GM18508 (cell line): Measurements from ENCODE around the gene SLC6A9.

Source experiments
- ATAC-seq: cut with Tn5 transposase; IDR thresholded peaks from one replicate; pipeline ENCODE4 v1.9.1; 2021; ENCODE audit warnings: moderate number of reproducible peaks; ENCODE audit not compliant: insufficient read depth, unreplicated experiment

SLC6A9 gene

DNA sequence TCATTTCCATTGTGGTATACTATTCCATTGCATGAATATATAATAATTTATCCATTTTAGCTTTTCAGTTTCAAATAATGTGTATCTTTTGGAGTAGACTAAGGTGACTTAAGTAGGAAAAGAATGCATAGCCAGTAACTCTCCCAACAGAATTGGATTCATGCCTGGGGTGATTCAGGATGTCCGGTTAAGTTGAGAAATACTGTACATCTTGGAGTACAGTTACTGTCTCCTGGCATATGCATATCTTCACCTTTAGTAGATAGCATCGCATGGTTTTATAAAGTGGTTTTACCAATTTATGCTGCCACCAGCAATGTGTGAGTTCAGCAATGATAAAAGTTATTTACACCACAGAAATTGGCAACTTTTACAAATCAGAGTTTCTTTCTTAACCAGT lies 18.6 kb upstream of the SLC6A9 start:
- ATAC-seq, result no peak

DNA sequence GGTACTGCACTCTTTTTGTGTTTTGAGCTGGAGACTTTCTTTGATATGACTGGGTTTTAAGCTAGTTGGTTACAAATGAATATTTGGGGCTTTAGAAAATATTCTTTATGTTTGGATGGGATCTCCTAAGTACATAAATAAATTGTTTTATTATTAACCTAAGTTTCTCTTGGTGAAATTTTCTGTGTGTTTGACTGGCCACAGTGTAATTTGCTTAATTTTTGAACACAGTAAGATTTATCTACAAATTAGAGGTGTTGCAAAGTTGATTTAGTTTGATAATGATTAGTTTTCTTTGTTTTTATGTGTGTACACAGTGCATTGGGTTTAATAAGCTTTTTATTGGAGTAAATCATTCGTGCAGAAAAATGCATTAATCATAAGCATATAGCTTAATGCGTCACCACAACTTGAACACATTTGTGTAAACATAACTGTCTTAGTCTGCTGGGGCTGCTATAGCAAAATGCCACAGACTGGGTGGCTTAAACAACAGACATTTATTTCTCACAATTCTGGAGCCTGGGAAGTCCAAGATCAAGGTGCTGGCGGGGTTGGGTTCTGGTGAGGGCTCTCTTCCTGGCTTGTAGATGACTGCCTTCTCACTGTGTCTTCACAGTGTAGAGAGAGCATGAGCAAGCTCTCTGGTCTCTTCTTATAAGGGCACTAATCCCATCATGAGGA lies 17.4 kb upstream of the SLC6A9 start:
- no peak for ATAC-seq

DNA sequence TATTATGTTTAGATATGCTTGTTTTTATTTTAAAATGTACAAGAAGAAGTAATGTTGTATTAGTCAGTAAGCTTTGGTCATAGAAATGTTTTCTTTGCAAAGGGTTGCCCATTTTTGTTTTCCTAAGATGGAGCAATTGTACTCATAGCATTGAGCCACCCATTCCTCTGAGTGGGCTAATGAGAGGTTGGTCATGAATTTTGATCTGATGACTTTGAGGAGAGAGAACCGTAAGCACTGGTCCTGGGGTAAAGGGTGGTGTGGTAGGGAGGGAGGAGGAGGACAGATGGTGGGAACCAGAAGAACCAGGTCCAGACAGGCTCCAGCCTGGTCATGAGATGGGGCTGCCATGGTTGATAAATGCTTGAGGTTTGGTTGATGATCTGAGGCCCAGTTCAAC lies 15.9 kb upstream of the SLC6A9 start:
- no peak for ATAC-seq

DNA sequence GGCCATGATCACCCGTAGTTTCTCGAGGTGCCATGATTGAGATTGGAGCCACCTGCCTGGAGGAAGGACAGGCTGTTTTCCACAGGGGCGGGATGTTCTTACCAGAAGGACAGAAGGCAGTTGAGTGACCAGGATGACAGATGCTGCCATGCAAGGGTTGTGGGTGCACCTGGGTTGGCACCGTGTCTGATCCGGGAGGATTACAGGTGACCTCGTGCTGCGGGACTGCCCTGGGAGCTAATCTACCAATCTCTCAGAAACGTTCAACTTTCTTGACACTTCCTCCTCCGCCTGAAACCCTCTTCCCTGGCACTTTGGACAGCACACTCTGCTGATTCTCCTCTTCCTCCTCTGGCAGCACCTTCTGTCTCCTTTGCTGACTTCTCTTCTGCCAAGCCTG lies 13.8 kb upstream of the SLC6A9 start:
- no peak for ATAC-seq

DNA sequence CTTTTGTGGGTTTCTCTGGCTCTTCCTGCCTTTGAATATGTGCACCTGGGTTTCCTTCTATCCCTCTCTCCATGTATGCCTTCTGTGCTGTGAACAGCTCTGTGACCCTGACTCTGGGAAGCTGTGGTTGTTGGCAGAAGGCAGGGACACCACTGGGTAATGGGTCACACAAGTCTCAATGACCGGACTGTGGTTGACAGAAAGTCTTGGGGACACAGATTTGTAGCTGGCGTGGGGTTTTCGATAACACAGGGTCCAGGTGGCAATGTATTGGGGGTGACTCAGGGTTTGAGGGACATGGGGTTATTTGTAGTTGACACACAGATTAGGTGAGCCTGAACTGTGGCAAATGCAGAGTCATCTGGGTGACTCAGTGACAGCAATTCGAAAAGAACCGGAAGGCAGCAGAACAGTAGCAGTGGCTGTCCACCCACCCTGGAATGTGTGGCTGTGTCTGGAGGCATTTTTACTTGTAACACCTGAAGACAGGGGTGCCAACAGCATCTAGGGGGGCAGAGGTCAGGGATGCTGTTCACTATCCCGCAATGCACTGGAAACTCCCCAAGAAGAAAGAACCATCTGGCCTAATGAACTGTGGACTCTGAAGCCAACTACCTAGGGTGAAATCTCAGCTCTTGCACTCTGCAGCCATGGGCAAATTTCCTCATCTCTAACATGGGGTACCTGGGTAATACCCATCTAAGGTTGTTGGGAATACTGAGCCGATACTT lies 13.0 kb upstream of the SLC6A9 start:
- ATAC-seq, result no peak

DNA sequence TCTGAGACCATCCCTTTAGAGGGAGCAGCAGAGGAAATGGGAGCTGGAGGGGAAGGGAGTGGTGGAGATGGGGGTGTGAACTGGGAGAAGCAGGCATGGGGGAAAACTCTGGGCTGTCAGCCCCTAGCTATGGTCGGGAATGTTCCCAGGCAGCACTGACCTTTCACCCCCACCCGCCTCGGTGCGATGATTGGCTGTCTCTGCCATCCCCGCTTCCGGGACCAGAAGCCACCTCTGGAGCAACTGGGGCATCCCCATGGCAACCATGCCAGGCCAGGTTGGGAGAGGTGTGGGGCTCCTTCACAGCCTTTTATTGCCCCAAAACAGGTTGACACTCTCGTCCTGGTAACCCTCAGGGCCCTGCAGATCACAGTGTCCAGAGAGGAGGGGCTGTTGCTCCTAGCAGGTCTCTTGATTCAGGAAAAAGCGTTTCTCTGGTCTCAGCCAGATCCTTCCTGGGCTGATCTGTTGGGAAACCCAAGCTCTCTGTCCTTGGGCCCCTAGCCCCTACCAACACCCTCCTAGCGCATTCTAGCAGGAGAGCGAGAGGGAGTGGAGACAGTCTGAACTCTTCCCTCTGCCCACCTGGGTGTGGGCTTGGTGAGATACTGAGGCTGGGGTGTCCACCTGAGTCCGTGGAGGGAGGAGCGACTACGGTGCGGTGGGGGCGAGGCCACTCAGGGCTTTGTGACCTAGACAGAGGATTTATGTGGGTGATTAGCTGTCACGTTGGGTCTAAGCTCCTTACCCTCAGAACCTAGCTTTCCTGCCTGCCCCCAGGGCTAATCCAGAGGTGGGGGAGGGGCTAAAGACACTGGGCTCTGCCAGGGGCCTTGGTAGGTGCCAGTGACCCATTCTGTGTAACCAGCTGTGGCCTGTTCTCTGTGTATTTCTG lies 12.2 kb upstream of the SLC6A9 start:
- no peak for ATAC-seq

DNA sequence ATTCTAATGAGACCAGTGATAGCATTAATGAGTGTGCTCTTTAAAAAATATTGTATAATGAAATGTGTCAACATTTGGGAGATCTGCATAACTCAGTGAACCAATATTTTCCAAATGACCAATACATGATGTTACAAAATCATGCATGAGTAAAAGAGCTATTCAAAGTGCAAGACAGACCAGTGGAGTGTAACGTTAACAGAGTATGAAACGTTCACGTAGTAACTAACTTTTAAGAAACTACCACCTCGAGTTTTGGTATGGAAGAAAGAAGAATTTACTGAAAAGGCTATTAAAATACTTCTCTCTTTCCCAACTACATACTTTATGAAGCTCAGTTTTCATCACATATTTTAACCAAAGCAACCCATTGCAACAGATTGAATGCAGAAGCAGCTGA lies 9.6 kb upstream of the SLC6A9 start:
- ATAC-seq, result no peak

DNA sequence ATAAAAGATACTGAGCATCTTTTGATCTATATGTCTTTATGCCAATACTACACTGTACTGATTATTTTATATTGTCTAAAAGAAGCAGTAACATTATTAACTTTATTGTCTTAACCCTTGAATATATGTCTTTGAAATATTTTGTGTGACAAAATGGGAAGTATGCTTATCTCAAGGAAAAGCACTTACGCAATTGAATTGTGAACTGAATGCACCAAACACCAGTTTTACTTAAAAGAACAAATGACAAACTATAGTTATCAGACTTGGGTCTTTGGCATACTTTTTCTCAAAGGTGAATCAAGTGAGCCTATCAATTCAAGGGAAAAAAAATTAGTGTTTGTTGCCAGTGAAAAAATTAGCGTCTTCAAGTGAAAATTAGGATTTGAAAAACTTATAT lies 9.2 kb upstream of the SLC6A9 start:
- ATAC-seq, result no peak

DNA sequence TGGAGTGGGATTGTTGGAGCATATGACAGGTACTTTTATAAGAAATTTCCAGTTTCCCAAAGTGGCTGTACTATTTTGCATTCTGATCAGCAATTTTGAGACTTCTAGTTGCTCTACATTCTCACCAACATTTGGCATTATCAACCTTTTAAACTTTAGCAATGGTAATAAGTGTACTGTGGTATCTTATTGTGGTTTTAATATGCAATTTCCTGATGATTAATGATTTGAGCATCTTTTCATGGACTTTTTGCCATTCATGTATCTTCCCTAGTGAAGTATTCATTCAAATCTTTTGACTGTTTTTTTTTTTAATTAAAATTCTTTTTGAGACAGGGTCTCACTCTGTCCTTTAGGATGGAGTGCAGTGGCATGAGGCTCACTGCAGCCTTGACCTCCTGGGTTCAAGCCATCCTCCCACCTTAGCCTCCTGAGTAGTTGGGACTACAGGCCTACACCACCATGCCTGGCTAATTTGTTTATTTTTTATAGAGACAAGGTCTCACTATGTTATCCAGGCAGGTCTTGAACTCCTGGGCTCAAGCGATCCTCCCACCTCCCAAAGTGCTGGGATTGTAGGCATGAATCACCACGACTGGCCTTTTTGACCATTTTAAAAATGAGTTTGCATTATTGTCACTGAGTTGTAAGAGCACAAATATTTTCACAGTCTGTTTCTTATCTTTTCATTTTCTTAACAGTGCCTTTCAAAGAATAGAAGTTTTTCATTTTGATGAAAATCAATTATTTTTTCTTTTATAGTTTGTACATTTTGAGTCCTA lies 7.8 kb upstream of the SLC6A9 start:
- ATAC-seq, result no peak

DNA sequence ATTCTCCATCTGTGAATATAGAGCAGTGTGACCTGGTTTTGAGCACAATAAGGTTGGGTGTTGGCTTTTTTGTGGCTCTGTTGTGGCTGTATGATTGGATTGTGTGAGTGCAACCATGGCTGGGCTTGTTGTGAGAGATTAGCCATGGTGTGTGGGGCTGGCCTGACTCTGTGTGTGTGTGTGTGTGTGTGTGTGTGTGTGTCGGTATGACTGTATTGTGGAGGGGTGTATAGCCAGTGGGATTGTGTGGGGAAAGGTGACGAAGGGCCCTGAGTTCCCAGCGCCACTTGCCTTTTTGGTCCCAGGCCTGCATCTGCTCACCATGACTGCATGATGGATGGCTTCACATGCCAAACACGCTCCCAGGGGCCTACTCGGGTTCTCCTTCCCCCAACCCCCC lies 5.9 kb upstream of the SLC6A9 start:
- ATAC-seq, result no peak

DNA sequence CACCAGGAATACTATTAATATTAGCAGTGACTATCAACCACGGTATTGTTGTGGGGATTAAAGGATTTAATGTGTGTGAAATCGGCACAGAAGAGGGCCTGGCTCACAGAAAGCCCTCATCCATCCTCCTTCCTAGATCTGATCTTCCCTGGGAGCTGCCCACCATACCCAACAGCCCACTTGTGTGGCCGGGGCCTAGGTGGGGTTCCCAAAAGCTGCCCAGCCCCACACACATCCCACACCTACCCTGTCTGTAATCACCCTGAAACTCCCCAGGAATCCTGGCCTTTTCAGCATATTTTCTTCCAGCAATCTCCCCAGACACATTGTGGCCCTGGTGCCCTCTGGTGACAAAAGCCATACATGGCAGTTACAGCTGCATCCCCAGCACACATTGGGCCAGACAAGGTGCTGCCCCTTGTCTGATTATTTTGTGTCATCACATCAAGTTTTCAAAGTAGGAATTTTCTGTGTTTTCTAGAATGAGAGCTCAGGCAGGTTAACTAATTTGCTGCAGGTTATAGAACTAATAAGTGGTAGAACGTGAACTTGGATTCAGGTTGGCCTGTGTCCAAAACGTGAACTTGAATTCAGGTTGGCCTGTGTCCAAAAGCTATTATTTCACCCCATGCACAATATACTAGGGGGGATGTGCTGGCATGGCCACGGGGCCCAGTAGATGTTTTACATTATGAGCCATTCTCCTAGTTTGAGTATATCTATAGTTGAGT lies 5.3 kb upstream of the SLC6A9 start:
- no peak for ATAC-seq

DNA sequence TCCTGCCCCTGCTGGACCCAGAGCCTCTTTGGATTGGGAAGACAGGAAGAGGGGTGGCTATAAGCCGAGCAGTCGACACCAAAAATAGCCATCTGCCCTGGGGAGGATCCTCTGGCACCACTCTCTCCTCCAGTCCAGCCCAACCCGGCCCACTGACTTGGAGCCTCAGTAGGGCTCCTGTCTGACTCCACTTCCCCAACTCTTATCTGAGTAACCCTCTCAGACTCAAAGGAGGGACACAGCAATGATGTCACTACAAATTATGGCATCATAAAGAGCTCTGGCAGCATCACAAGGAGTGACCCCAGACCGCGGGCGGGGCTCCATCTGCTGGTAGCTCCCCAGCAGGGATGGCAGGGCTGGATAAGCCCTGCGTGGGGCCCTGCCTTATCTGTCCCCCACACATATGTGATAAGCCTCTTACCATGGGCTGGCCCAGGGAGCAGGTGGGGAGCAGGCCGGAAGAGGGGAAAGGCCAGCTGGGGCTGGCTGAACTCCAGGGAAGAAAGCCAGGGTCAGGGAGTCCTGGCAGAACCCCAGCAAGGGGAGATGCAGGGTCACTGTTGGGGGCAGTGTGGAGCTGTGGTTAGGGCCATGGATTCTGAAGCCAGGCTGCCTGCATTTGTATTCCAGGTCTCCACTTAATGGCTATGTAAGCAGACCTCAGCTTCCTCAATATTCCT lies 4.6 kb upstream of the SLC6A9 start:
- ATAC-seq, result no peak

DNA sequence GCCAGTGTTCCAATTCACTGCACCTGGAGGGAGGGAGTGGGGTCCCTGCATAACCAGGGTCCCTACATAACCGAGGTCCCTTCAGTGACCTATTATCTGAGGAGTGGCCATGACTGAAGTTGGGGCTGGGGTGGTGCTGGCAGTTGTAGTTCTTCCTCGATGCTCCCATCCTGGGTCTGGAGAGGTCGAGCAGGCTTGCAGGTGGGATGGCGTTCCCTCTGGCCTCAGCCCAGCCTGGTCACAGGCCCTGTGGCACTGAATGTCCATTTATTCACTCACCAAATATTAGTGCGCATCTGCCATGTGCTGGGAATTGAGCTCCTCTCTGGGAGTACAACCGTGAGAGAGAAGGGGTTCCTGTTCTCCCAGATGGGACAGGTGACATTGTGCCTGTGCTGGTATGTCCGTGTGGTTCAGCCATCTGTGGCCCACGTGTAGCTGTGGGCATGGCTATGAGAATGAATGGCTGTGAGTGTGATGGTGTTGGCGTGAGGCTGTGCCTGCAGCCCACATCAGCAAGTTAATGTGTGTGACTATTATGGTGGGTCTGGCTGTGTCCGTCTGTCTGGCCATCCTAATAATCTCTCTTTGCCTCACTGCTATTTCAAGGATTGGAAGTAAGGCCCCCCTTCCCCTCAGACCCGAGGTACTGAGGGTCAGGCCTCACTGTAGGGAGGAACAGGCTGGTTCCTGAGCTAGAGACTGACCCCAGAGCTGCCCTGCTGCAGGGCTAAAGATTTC lies 3.9 kb upstream of the SLC6A9 start:
- ATAC-seq, result no peak

DNA sequence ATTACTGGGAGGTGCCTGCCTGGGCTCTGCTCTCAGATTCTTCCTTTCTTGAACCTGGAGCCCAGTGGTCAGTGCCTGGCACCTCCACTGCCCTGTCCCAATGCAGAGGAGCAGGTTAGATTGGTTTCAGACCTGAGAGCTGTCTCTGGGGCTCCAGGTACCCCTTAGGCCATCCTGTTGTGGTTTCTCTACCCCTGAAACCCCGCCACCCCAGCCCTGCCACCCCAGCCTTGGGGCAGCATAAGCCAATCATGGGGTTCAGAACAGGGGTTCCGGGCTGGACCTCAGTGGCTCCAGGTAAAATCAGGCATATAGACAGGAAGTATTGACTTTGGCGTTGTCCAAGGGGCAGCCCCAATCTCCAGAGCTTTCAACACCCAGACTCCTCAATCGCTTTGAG lies 3.2 kb upstream of the SLC6A9 start:
- ATAC-seq, result no peak

DNA sequence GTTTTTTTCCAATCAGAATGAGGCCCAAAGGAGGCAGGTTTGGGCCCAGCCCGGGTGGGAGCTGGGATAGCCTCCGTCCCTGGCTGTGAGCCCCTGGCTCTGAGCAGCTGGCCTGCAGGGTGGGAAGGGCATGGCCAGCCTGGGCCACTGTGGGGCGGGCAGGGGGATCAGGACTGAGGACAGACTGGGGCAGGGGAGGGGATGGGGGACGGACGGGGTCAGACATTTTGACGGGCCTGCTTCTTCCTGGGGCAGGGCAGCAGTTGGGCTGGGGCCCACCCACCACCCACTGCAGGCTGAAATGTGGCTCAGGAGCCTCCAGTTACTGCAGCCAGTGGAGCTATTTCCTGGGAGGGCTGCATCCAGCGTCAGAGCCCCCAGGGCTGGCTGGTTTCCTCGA lies 2.5 kb upstream of the SLC6A9 start:
- no peak for ATAC-seq

DNA sequence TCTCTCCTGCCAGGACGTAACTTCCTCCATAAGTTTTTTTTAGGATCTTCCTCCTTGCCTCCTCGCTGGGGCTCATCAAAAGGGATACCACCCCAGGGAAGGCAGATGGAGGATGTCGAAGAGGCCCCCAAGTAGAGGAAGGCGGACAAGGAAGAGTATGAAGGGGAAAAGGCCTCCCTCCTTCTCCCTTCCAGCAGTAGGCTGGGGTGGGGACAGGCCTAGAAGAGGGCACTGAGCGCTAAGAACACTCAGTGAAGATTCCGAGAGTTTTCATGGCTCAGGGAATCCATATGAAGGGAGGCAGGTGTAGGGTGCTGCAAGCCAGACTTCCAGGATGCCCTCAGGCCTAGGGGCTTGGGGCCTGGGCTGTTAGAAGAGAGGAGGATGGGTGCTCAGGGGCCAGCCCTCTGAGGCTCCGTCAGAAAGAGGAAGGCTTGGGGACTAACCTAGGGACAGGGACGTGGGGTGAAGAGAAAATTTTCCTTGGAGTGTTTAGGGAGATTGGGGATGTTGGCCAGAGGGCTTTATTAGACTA lies 1.8 kb upstream of the SLC6A9 start:
- no peak for ATAC-seq

DNA sequence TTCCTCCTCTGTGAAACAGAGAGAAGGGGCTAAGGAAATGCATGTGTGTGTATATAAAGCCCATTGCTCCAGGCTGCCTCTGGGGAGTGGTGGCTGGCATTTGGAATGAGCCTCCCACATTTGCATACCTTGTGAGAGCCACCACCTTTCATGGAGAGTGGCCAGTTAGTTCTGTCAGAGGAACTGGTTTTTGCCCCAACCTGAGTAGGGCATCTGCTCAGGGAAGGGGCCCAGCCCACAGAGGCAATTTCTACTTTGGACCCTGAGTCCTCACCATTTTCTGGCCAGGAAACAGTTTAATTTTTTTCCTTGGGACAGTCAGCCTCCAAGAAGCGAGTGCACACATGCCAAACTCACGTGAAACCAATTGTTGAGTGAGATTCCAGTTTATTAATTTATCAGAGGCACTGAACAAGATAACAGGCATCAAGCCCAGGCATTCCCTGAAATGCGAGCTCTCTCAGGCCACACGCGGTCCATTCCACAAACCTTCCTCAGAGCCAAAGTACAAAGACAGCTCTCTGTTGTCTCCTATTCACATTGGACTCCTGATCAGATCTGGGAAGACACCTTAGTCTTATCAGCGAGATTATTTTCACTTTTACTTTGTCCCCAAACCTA lies 1.0 kb upstream of the SLC6A9 start:
- no peak for ATAC-seq
